Hepatocyte (in vitro differentiated cells): Measurements from ENCODE around the gene MICAL3.

Experiments
- EZH2 ChIP-seq: fragments of 200-600 bp; sonication (generic); IDR thresholded peaks from 2 replicates; pipeline ENCODE4 v1.6.1; 2016; ENCODE audit warnings: antibody characterized with exemption, mild to moderate bottlenecking, borderline replicate concordance
- TF ChIP-seq, protein P1 (sequence below): fragments of 200-600 bp; sonication (generic); IDR thresholded peaks from 2 replicates; pipeline ENCODE4 v1.5.1; 2016; ENCODE audit warnings: antibody characterized with exemption, mild to moderate bottlenecking; ENCODE audit not compliant: poor library complexity

DNA sequence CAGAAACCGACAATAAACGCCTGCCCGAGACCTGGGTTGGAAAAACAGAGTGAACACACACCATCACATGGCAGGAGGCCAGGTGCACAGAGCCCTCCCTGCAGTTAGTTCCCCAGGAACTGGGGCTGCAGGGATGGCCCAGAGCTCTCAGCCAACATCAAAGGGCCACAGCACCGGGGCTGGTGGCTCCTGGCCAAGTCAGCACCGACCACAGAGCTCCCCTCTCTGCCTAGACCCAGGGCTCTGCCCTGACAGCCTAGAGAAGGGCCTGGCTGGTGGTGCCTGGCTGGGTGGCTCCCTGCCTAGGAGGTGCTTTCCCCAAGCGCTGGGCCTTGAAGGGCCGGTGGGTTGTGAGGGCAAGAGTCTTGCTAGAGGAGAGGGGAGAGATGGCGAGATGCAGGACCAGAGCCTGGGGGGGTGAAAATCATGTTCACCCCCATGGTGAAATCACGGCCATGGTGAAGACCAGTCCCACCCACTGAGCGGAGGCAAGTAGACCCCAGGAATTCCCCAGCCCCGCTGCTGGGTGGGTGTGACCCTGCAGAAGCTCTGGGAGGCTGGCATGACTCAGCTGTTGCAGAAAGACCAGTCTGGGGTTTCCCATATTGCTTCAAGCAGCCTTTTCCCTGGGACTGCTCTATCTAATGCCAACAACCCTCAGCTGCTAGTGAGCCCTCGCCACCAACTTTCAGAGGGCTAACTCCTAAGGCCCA lies 242.9 kb downstream of the MICAL3 start:
- TF ChIP-seq, protein P1, sequence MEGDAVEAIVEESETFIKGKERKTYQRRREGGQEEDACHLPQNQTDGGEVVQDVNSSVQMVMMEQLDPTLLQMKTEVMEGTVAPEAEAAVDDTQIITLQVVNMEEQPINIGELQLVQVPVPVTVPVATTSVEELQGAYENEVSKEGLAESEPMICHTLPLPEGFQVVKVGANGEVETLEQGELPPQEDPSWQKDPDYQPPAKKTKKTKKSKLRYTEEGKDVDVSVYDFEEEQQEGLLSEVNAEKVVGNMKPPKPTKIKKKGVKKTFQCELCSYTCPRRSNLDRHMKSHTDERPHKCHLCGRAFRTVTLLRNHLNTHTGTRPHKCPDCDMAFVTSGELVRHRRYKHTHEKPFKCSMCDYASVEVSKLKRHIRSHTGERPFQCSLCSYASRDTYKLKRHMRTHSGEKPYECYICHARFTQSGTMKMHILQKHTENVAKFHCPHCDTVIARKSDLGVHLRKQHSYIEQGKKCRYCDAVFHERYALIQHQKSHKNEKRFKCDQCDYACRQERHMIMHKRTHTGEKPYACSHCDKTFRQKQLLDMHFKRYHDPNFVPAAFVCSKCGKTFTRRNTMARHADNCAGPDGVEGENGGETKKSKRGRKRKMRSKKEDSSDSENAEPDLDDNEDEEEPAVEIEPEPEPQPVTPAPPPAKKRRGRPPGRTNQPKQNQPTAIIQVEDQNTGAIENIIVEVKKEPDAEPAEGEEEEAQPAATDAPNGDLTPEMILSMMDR = no peak
- no peak for TF ChIP-seq EZH2
